ENCODE measurements around the gene BCOR.

DNA sequence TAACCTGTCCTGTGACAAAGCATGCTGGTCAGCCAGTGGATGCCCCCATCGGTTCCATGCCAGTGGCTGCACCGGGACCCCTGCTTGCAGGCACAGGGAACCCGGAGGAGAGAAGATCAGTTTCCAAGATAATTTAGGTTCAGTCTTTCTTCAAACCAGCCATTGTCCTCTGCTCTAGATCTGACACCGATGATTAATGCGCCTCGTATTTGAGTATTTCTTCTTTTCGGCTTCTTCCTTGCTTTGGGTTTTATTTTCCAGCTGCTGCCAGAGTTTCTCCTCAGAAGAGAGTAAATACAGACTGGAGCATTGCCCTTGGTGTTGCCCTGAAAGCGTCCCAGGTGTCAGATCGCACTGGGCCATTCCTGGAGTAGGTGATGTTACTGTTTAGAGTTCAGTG, 19.2 kb upstream of the BCOR start:
- TF ChIP-seq, protein P1, sequence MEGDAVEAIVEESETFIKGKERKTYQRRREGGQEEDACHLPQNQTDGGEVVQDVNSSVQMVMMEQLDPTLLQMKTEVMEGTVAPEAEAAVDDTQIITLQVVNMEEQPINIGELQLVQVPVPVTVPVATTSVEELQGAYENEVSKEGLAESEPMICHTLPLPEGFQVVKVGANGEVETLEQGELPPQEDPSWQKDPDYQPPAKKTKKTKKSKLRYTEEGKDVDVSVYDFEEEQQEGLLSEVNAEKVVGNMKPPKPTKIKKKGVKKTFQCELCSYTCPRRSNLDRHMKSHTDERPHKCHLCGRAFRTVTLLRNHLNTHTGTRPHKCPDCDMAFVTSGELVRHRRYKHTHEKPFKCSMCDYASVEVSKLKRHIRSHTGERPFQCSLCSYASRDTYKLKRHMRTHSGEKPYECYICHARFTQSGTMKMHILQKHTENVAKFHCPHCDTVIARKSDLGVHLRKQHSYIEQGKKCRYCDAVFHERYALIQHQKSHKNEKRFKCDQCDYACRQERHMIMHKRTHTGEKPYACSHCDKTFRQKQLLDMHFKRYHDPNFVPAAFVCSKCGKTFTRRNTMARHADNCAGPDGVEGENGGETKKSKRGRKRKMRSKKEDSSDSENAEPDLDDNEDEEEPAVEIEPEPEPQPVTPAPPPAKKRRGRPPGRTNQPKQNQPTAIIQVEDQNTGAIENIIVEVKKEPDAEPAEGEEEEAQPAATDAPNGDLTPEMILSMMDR (IDR thresholded peaks at IDR 0.05) = no peak
- no peak for TF ChIP-seq POLR2A (IDR thresholded peaks at IDR 0.05)
